IMR-90 (cell line): ENCODE data around the gene IGSF3. TPM values are rescaled to one million over a fixed set of nuclear protein-coding genes. Genes with fewer than 3 reads are reported as not detected.

ENCODE experiments used
- ATAC-seq: fragments of 200-7000 bp; cut with Tn5 transposase; 2 replicates; pipeline ENCODE4 v1.9.1; 2020; ENCODE audit warnings: low read depth, mild to moderate bottlenecking, moderate library complexity
- BruUV-seq: library from RNA; stranded (reverse); fragments of 400-500 nt; replicated peaks from 2 replicates; lab custom pipeline; 2021; lab: Mats Ljungman, UMichigan
- CTCF ChIA-PET: fragments of 300-600 bp; formaldehyde crosslinking; extraction: SDS; loops from one replicate; lab custom pipeline; 2021; ENCODE audit warnings: antibody characterized with exemption; lab: Yijun Ruan, JAX
- POLR2A ChIA-PET: fragments of 300-600 bp; sonication (Branson Sonifier 250); formaldehyde crosslinking; loops from one replicate; lab custom pipeline; 2022; ENCODE audit warnings: antibody characterized with exemption; ENCODE audit not compliant: unreplicated experiment; lab: Charles Lee
- DNase-seq: peaks from one replicate; pipeline ENCODE4 v3.0.0; 2013
- H2AFZ ChIP-seq: replicated peaks from 2 replicates; pipeline ENCODE3; 2013; ENCODE audit warnings: low read length, mild to moderate bottlenecking; ENCODE audit not compliant: poor library complexity
- H2AK5ac ChIP-seq: 2 replicates; pipeline ENCODE4 v1.6.1; 2013; ENCODE audit warnings: low read depth, low read length, inconsistent platforms
- H2AK9ac ChIP-seq: replicated peaks from 2 replicates; pipeline ENCODE3; 2013; ENCODE audit warnings: mild to moderate bottlenecking, low read depth, low read length, moderate library complexity; ENCODE audit not compliant: poor library complexity
- H2BK120ac ChIP-seq: 2 replicates; pipeline ENCODE4 v1.6.1; 2013; ENCODE audit warnings: low read depth, low read length, inconsistent platforms
- H2BK15ac ChIP-seq: 3 replicates; pipeline ENCODE4 v1.6.1; 2013; ENCODE audit warnings: low read depth, low read length, inconsistent platforms
- H2BK20ac ChIP-seq: 2 replicates; pipeline ENCODE4 v1.6.1; 2013; ENCODE audit warnings: low read depth, mild to moderate bottlenecking, inconsistent platforms, low read length, moderate library complexity
- H2BK5ac ChIP-seq: 2 replicates; pipeline ENCODE4 v1.6.1; 2013; ENCODE audit warnings: mild to moderate bottlenecking, low read depth, low read length, inconsistent platforms; ENCODE audit not compliant: poor library complexity, severe bottlenecking
- H3K14ac ChIP-seq: replicated peaks from 2 replicates; pipeline ENCODE4 v1.6.1; 2013; ENCODE audit warnings: low read depth, low read length, inconsistent platforms
- H3K18ac ChIP-seq: 2 replicates; pipeline ENCODE4 v1.6.1; 2013; ENCODE audit warnings: low read depth, low read length, control low read depth
- H3K23ac ChIP-seq: 2 replicates; pipeline ENCODE4 v1.6.1; 2013; ENCODE audit warnings: low read depth, low read length, inconsistent platforms
- H3K27ac ChIP-seq: 2 replicates; pipeline ENCODE4 v1.5.1; 2013; ENCODE audit warnings: mild to moderate bottlenecking, control low read depth, low read length; ENCODE audit not compliant: insufficient read depth
- H3K27me3 ChIP-seq: 2 replicates; pipeline ENCODE4 v1.6.1; 2013; ENCODE audit warnings: low read length; ENCODE audit not compliant: control insufficient read depth, insufficient read depth
- H3K36me3 ChIP-seq: 2 replicates; pipeline ENCODE4 v1.6.1; 2013; ENCODE audit warnings: low read length, mixed read lengths; ENCODE audit not compliant: control insufficient read depth, insufficient read depth
- H3K4ac ChIP-seq: 2 replicates; pipeline ENCODE4 v1.6.1; 2013; ENCODE audit warnings: low read depth, low read length, inconsistent platforms
- H3K4me1 ChIP-seq: 2 replicates; pipeline ENCODE4 v1.6.1; 2013; ENCODE audit warnings: low read length, mixed read lengths; ENCODE audit not compliant: control insufficient read depth, insufficient read depth
- H3K4me2 ChIP-seq: 2 replicates; pipeline ENCODE4 v1.6.1; 2013; ENCODE audit warnings: low read depth, mild to moderate bottlenecking, control low read depth, low read length, moderate library complexity
- H3K4me3 ChIP-seq: 2 replicates; pipeline ENCODE4 v1.5.1; 2013; ENCODE audit warnings: low read depth, mild to moderate bottlenecking, control low read depth, low read length, moderate library complexity; ENCODE audit not compliant: insufficient read depth
- H3K56ac ChIP-seq: 2 replicates; pipeline ENCODE4 v1.6.1; 2013; ENCODE audit warnings: low read length, inconsistent platforms; ENCODE audit not compliant: insufficient read depth; ENCODE audit errors: extremely low read depth
- H3K79me1 ChIP-seq, 2 experiments: 2 replicates each; pipeline ENCODE4 v1.6.1; 2013; ENCODE audit warnings: low read length in 2 of 2, inconsistent platforms in 1 of 2, low read depth in 1 of 2
- H3K9ac ChIP-seq: 2 replicates; pipeline ENCODE4 v1.6.1; 2013; ENCODE audit warnings: low read depth, low read length, control low read depth
- H3K9me1 ChIP-seq: 2 replicates; pipeline ENCODE4 v1.6.1; 2013; ENCODE audit warnings: low read length, inconsistent platforms; ENCODE audit not compliant: insufficient read depth
- H3K9me3 ChIP-seq: 2 replicates; pipeline ENCODE4 v1.6.1; 2013; ENCODE audit warnings: low read length; ENCODE audit not compliant: control insufficient read depth, insufficient read depth
- H4K20me1 ChIP-seq: 2 replicates; pipeline ENCODE4 v1.6.1; 2013; ENCODE audit warnings: low read length, inconsistent platforms; ENCODE audit not compliant: insufficient read depth
- H4K5ac ChIP-seq: 2 replicates; pipeline ENCODE4 v1.6.1; 2013; ENCODE audit warnings: mild to moderate bottlenecking, low read depth, low read length, control low read depth
- H4K8ac ChIP-seq, 2 experiments: 2 replicates each; pipeline ENCODE4 v1.6.1; 2013; ENCODE audit warnings: low read depth in 2 of 2, low read length in 2 of 2, control low read depth in 1 of 2, inconsistent platforms in 1 of 2
- H4K91ac ChIP-seq: 2 replicates; pipeline ENCODE4 v1.6.1; 2013; ENCODE audit warnings: low read depth, low read length, inconsistent platforms; ENCODE audit not compliant: insufficient read depth
- BHLHE40 ChIP-seq: fragments of 150-350 bp; IDR thresholded peaks from 2 replicates; pipeline ENCODE4 v1.6.1; 2016; ENCODE audit warnings: mild to moderate bottlenecking, low read depth, low read length
- CEBPB ChIP-seq: IDR thresholded peaks from 2 replicates; pipeline ENCODE4 v1.6.1; 2012; ENCODE audit warnings: low read depth, low read length, improper control_type of control experiment
- CHD1 ChIP-seq: IDR thresholded peaks from 2 replicates; pipeline ENCODE4 v1.6.1; 2012; ENCODE audit warnings: low read depth, low read length, improper control_type of control experiment
- CTCF ChIP-seq: conservative IDR thresholded peaks from 2 replicates; pipeline ENCODE4 v1.5.1; 2012; ENCODE audit warnings: mild to moderate bottlenecking, low read depth, low read length, improper control_type of control experiment
- MAFK ChIP-seq: IDR thresholded peaks from 2 replicates; pipeline ENCODE4 v1.6.1; 2012; ENCODE audit warnings: low read depth, low read length, improper control_type of control experiment
- MAZ ChIP-seq: IDR thresholded peaks from 2 replicates; pipeline ENCODE4 v1.6.1; 2012; ENCODE audit warnings: low read depth, mild to moderate bottlenecking, low read length, improper control_type of control experiment, moderate library complexity, borderline replicate concordance
- POLR2A ChIP-seq: IDR thresholded peaks from 2 replicates; pipeline ENCODE4 v1.6.1; 2012; ENCODE audit warnings: mild to moderate bottlenecking, low read depth, low read length
- WGBS, 2 experiments: methylation state at CpG; one replicate each; pipeline versions ENCODE4 v1.1.5 to v1.1.7; 2013; ENCODE audit warnings: missing lambda C conversion rate in 2 of 2; ENCODE audit not compliant: insufficient read length in 1 of 2; ENCODE audit errors: extremely low coverage in 2 of 2; 5-methylcytosine and 5-hydroxymethylcytosine counted together
- dilution Hi-C: fragments of 300-500 bp; cut with HindIII; formaldehyde crosslinking; loops from one replicate; pipeline ENCODE4 v1.14.3; 2018; ENCODE audit warnings: low sequenced_read_pairs; ENCODE audit not compliant: unreplicated experiment
- in situ Hi-C: fragments of 300-500 bp; cut with MboI; formaldehyde crosslinking; loops from 3 replicates; pipeline ENCODE4 v1.14.3; 2019; ENCODE audit warnings: low sequenced_read_pairs, inconsistent platforms, mixed read lengths
- intact Hi-C: fragments of 100-400 bp; cut with micrococcal nuclease; formaldehyde crosslinking; loops from 2 replicates; pipeline ENCODE4 v1.10.0; 2022
- polyA plus RNA-seq, 3 experiments: library from polyadenylated mRNA; depleted of rRNA; stranded (reverse); fragments of >200 nt; gene quantifications; 2 replicates each; pipeline ENCODE4 v1.2.3, GENCODE V29; 2012; ENCODE audit warnings: low replicate concordance in 1 of 3
- total RNA-seq: library from RNA; depleted of rRNA; stranded (reverse); fragments of >200 nt; gene quantifications from 2 replicates; pipeline ENCODE4 v1.2.3, GENCODE V29; 2012
- TF ChIP-seq, protein P1 (sequence below): fragments of 150-350 bp; IDR thresholded peaks from 2 replicates; pipeline ENCODE4 v1.6.1; 2016; ENCODE audit warnings: low read depth, mild to moderate bottlenecking, low read length, moderate library complexity, borderline replicate concordance

IGSF3 gene
- total and polyA plus RNA-seq, 2 of the 4 experiments (the other 2 are of a cell fraction) = under 0.01 to 0.02 TPM

GRCh38 chr1:116710420-116711262 is 43.1 kb upstream of the IGSF3 start:
- no CpG with 5 or more reads among the region's 2 CpGs for WGBS, 2 experiments

More at GRCh38 chr1:116710420-116711262, 43.1 kb upstream of the IGSF3 start:
- ATAC-seq (no peak), DNase-seq (no peak)
- no peak overlapping the region for H4K8ac ChIP-seq
- H3K23ac ChIP-seq = no peak overlapping the region
- POLR2A ChIA-PET = no interaction called here
- no peak overlapping the region for H2BK120ac ChIP-seq
- no peak overlapping the region for H2AK5ac ChIP-seq
- H2AFZ ChIP-seq = no peak overlapping the region
- no peaks in the 10 kb centered on the region for H3K36me3 ChIP-seq
- no TSS peak for BruUV-seq
- dilution Hi-C loops (no loop called here), intact Hi-C loops (no loop called here), in situ Hi-C loops (no loop called here)
- no peak overlapping the region for H2BK5ac ChIP-seq
- H3K4me3 ChIP-seq = no peak overlapping the region
- H4K91ac ChIP-seq = no peak overlapping the region
- H3K9ac ChIP-seq = no peak overlapping the region
- no peak overlapping the region for H3K4me2 ChIP-seq
- H3K9me3 ChIP-seq = no peaks in the 10 kb centered on the region
- TF ChIP-seq CHD1 = no peak
- no peak for TF ChIP-seq MAFK
- TF ChIP-seq, protein P1, sequence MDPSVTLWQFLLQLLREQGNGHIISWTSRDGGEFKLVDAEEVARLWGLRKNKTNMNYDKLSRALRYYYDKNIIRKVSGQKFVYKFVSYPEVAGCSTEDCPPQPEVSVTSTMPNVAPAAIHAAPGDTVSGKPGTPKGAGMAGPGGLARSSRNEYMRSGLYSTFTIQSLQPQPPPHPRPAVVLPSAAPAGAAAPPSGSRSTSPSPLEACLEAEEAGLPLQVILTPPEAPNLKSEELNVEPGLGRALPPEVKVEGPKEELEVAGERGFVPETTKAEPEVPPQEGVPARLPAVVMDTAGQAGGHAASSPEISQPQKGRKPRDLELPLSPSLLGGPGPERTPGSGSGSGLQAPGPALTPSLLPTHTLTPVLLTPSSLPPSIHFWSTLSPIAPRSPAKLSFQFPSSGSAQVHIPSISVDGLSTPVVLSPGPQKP = no peak
- TF ChIP-seq CTCF = no peak
- no peak for TF ChIP-seq CEBPB
- no peak for TF ChIP-seq POLR2A
- no peak for TF ChIP-seq MAZ
- TF ChIP-seq BHLHE40 = no peak
- H3K4ac ChIP-seq = no peak overlapping the region
- no peak overlapping the region for H2BK15ac ChIP-seq
- no peaks in the 10 kb centered on the region for H3K4me1 ChIP-seq
- H4K5ac ChIP-seq = no peak overlapping the region
- no peak overlapping the region for H3K56ac ChIP-seq
- H3K79me1 ChIP-seq = no peaks in the 10 kb centered on the region
- CTCF ChIA-PET = no interaction called here
- H2AK9ac ChIP-seq = no peak overlapping the region
- H3K14ac ChIP-seq = no peak overlapping the region
- no peaks in the 10 kb centered on the region for H3K9me1 ChIP-seq
- no peak overlapping the region for H3K18ac ChIP-seq
- H4K20me1 ChIP-seq = no peaks in the 10 kb centered on the region
- no peak overlapping the region for H2BK20ac ChIP-seq
- no peak overlapping the region for H3K27ac ChIP-seq
- H3K27me3 ChIP-seq = no peaks in the 10 kb centered on the region
